Esophagus squamous epithelium (tissue), 5 donors: ENCODE measurements around the gene TRIM9. TPM values are rescaled to one million over a fixed set of nuclear protein-coding genes. Genes with fewer than 3 reads are reported as not detected.

Experiments used
- DNase-seq: peaks from one replicate; lab custom pipeline; 2025; lab: John Stamatoyannopoulos, UW
- H3K27ac ChIP-seq, 4 donors: fragments of 200-600 bp; sonication (generic); one replicate each; pipeline ENCODE4 v1.5.1; 2016 to 2019; ENCODE audit warnings: mild to moderate bottlenecking in 1 of 4
- H3K27me3 ChIP-seq, 4 donors: fragments of 200-600 bp; sonication (generic); 1 replicate in 3 of 4; 2 replicates in 1 of 4; pipeline versions ENCODE4 v1.5.1 to v1.6.0; 2017 to 2021; ENCODE audit warnings: antibody characterized with exemption in 1 of 4
- H3K36me3 ChIP-seq, 3 donors: fragments of 200-600 bp; sonication (generic); one replicate each; pipeline ENCODE4 v1.5.1; 2016 to 2019
- H3K4me1 ChIP-seq, 3 donors: fragments of 200-600 bp; sonication (generic); one replicate each; pipeline ENCODE4 v1.5.1; 2017 to 2019
- H3K4me3 ChIP-seq, 4 donors: fragments of 200-600 bp; sonication (generic); 1 replicate in 3 of 4; 2 replicates in 1 of 4; pipeline ENCODE4 v1.5.1; 2016 to 2019; ENCODE audit warnings: mild to moderate bottlenecking in 2 of 4, moderate library complexity in 1 of 4
- H3K9me3 ChIP-seq, 3 donors: fragments of 200-600 bp; sonication (generic); one replicate each; pipeline ENCODE4 v1.5.1; 2016 to 2019
- CTCF ChIP-seq, 6 experiments: fragments of 450-650 bp in 4 of 6; fragments of 200-600 bp in 2 of 6; sonication (generic) in 2 of 6; IDR thresholded peaks; one replicate each; pipeline ENCODE4 v1.5.1; 2016 to 2019; ENCODE audit warnings: antibody characterized with exemption in 6 of 6, mild to moderate bottlenecking in 4 of 6, moderate library complexity in 4 of 6
- POLR2A ChIP-seq, 4 donors: fragments of 450-650 bp; IDR thresholded peaks; one replicate each; pipeline ENCODE4 v1.6.1; 2017; ENCODE audit warnings: antibody characterized with exemption in 4 of 4, mild to moderate bottlenecking in 4 of 4, moderate library complexity in 3 of 4
- WGBS, 2 donors: methylation state at CpG; one replicate each; pipeline ENCODE4 v1.1.5; 2018; 5-methylcytosine and 5-hydroxymethylcytosine counted together
- intact Hi-C: fragments of 100-400 bp; cut with DNase I; formaldehyde crosslinking; loops from one replicate; pipeline ENCODE4 v1.15.0; 2022
- total RNA-seq, 4 donors: library from RNA; depleted of rRNA; stranded (reverse); fragments of >200 nt; gene quantifications; one replicate each; pipeline ENCODE4 v1.1.0, GENCODE V29; 2016
- donor health status: DM: yes; HTN: yes; CAD: no.

TRIM9 gene
- total RNA-seq, 4 donors from 2014 or later: 0.09 to 3.1 (median 0.21) TPM; not detected in 1

- 39 to 50% methylated on average over 9 of the region's 9 CpGs for WGBS, 2 donors
- no peak for DNase-seq
- Histone ChIP-seq H3K27me3 (peaks cover 0 to 6% (median 0%) of the 10 kb centered on the region in 4 donors), H3K36me3 (no peaks in the 10 kb centered on the region), H3K27ac (no peak overlapping the region), H3K4me1 (no peaks in the 10 kb centered on the region), H3K9me3 (no peaks in the 10 kb centered on the region), H3K4me3 (no peak overlapping the region)
- TF ChIP-seq CTCF (IDR thresholded peaks at IDR 0.05) (no peak), POLR2A (IDR thresholded peaks at IDR 0.05) (no peak)
- intact Hi-C loops: no loop called here
Measured at GRCh38 chr14:51035611-51036192, 59.2 kb downstream of the TRIM9 start.

- TF ChIP-seq POLR2A (IDR thresholded peaks at IDR 0.05) (no peak), CTCF (IDR thresholded peaks at IDR 0.05) (no peak)
- H3K4me3 ChIP-seq: no peak overlapping the region
Measured at GRCh38 chr14:51028851-51029754, 65.8 kb downstream of the TRIM9 start.

GRCh38 chr14:51028361-51028760, 66.5 kb downstream of the TRIM9 start:
- TF ChIP-seq POLR2A (IDR thresholded peaks at IDR 0.05) (no peak), CTCF (IDR thresholded peaks at IDR 0.05) (no peak)
- H3K4me3 ChIP-seq: no peak overlapping the region
- intact Hi-C loops: no loop called here
- peaks cover 0 to 9% (median 0%) of the 10 kb centered on the region in 4 donors for H3K27me3 ChIP-seq
- DNase-seq: no peak
- 58 to 67% methylated on average over 4 of the region's 4 CpGs for WGBS, 2 donors
- H3K4me1 ChIP-seq: no peaks in the 10 kb centered on the region
- no peaks in the 10 kb centered on the region for H3K36me3 ChIP-seq
- H3K27ac ChIP-seq: no peak overlapping the region
- no peaks in the 10 kb centered on the region for H3K9me3 ChIP-seq

More at GRCh38 chr14:51028851-51029754, 65.8 kb downstream of the TRIM9 start:
- intact Hi-C loops: no loop called here
- Histone ChIP-seq H3K36me3 (no peaks in the 10 kb centered on the region), H3K9me3 (no peaks in the 10 kb centered on the region), H3K27ac (no peak overlapping the region), H3K27me3 (peaks cover 0 to 9% (median 0%) of the 10 kb centered on the region in 4 donors), H3K4me1 (no peaks in the 10 kb centered on the region)
- 70 to 86% methylated on average over 11 to 15 of the region's 16 CpGs for WGBS, 2 donors
- DNase-seq: no peak

- DNase-seq: no peak
- H3K4me1 ChIP-seq: no peaks in the 10 kb centered on the region
- no peak overlapping the region for H3K4me3 ChIP-seq
- H3K9me3 ChIP-seq: no peaks in the 10 kb centered on the region
- H3K36me3 ChIP-seq: no peaks in the 10 kb centered on the region
- H3K27me3 ChIP-seq: peaks cover 0 to 9% (median 0%) of the 10 kb centered on the region in 4 donors
- TF ChIP-seq POLR2A (IDR thresholded peaks at IDR 0.05): no peak
- TF ChIP-seq CTCF (IDR thresholded peaks at IDR 0.05): no peak
- H3K27ac ChIP-seq: no peak overlapping the region
- intact Hi-C loops: no loop called here
Measured at GRCh38 chr14:51024377-51024776, 70.5 kb downstream of the TRIM9 start.

GRCh38 chr14:51023964-51024363, 70.9 kb downstream of the TRIM9 start:
- TF ChIP-seq CTCF (IDR thresholded peaks at IDR 0.05) (no peak), POLR2A (IDR thresholded peaks at IDR 0.05) (no peak)
- DNase-seq: no peak
- Histone ChIP-seq H3K27me3 (peaks cover 0 to 9% (median 0%) of the 10 kb centered on the region in 4 donors), H3K4me3 (no peak overlapping the region), H3K9me3 (no peaks in the 10 kb centered on the region), H3K4me1 (no peaks in the 10 kb centered on the region), H3K27ac (no peak overlapping the region), H3K36me3 (no peaks in the 10 kb centered on the region)
- 67 to 77% methylated on average over 3 of the region's 3 CpGs for WGBS, 2 donors
- intact Hi-C loops: no loop called here
